Caco-2 (cell line): ENCODE measurements around the gene GCNA. TPM values are rescaled to one million over a fixed set of nuclear protein-coding genes. Genes with fewer than 3 reads are reported as not detected.

Source experiments
- BruUV-seq: library from RNA; stranded (reverse); fragments of 400-500 nt; replicated peaks from 2 replicates; lab custom pipeline; 2021; lab: Mats Ljungman, UMichigan
- CTCF ChIA-PET: fragments of 300-600 bp; sonication (Branson Sonifier 250); formaldehyde crosslinking; loops from one replicate; lab custom pipeline; 2022; ENCODE audit warnings: antibody characterized with exemption; lab: Charles Lee
- POLR2A ChIA-PET: fragments of 300-600 bp; sonication (Branson Sonifier 250); formaldehyde crosslinking; loops from one replicate; lab custom pipeline; 2022; ENCODE audit warnings: antibody characterized with exemption; lab: Charles Lee
- DNase-seq, 2 experiments: peaks; one replicate each; pipeline versions ENCODE4 v3.0.0 to v3.0.0-alpha.2; 2020 to 2022
- H3K27me3 ChIP-seq: replicated peaks from 2 replicates; pipeline ENCODE4 v1.6.0; 2011; ENCODE audit warnings: low read length; ENCODE audit not compliant: control insufficient read depth, insufficient read depth
- H3K36me3 ChIP-seq: 2 replicates; pipeline ENCODE4 v1.5.1; 2011; ENCODE audit warnings: low read length; ENCODE audit not compliant: control insufficient read depth, insufficient read depth
- H3K4me1 ChIP-seq: fragments of 250-450 bp; sonication (Bioruptor Pico); 2 replicates; pipeline ENCODE4 v1.5.1; 2020; ENCODE audit warnings: mild to moderate bottlenecking
- H3K4me3 ChIP-seq: 2 replicates; pipeline ENCODE4 v1.5.1; 2011; ENCODE audit warnings: low read depth, mild to moderate bottlenecking, control low read depth, low read length
- H3K9me3 ChIP-seq: fragments of 250-450 bp; sonication (Bioruptor Pico); 2 replicates; pipeline ENCODE4 v1.5.1; 2020; ENCODE audit warnings: mild to moderate bottlenecking, moderate library complexity
- H3K27ac Mint-ChIP-seq: one replicate; pipeline ENCODE4 v1.8.0; 2022; ENCODE audit warnings: mixed read lengths; ENCODE audit not compliant: unreplicated experiment
- H3K27me3 Mint-ChIP-seq: one replicate; pipeline ENCODE4 v1.8.0; 2022; ENCODE audit warnings: mixed read lengths; ENCODE audit not compliant: insufficient read depth, unreplicated experiment
- H3K36me3 Mint-ChIP-seq: one replicate; pipeline ENCODE4 v1.8.0; 2022; ENCODE audit warnings: mild to moderate bottlenecking, mixed read lengths; ENCODE audit not compliant: insufficient read depth, unreplicated experiment
- H3K4me1 Mint-ChIP-seq: one replicate; pipeline ENCODE4 v1.8.0; 2022; ENCODE audit warnings: low read depth, mixed read lengths; ENCODE audit not compliant: unreplicated experiment
- H3K4me3 Mint-ChIP-seq: one replicate; pipeline ENCODE4 v1.8.0; 2022; ENCODE audit warnings: mild to moderate bottlenecking, moderate library complexity, mixed read lengths; ENCODE audit not compliant: unreplicated experiment
- H3K9me3 Mint-ChIP-seq: one replicate; pipeline ENCODE4 v1.8.0; 2022; ENCODE audit warnings: mixed read lengths; ENCODE audit not compliant: unreplicated experiment
- intact Hi-C: fragments of 100-400 bp; cut with micrococcal nuclease; formaldehyde crosslinking; loops from one replicate; pipeline ENCODE4 v1.10.0; 2022; ENCODE audit not compliant: unreplicated experiment
- total RNA-seq: library from RNA; stranded (reverse); gene quantifications from 2 replicates; pipeline ENCODE4 v1.2.3, GENCODE V29; 2022
- TF ChIP-seq, protein P1 (sequence below), 2 experiments: fragments of 200-600 bp in 1 of 2; IDR thresholded peaks; 1 replicate in 1 of 2; 2 replicates in 1 of 2; pipeline versions ENCODE4 v1.5.1 to v1.8.0; 2011 to 2022; ENCODE audit warnings: antibody characterized with exemption in 1 of 2, control low read depth in 1 of 2, inconsistent platforms in 1 of 2, low read depth in 1 of 2, low read length in 1 of 2, mild to moderate bottlenecking in 1 of 2, moderate library complexity in 1 of 2; ENCODE audit not compliant: insufficient read depth in 1 of 2, severe bottlenecking in 1 of 2, unreplicated experiment in 1 of 2

The GCNA gene
- total RNA-seq, 1 experiment from 2014 or later = 2.8 TPM

DNA sequence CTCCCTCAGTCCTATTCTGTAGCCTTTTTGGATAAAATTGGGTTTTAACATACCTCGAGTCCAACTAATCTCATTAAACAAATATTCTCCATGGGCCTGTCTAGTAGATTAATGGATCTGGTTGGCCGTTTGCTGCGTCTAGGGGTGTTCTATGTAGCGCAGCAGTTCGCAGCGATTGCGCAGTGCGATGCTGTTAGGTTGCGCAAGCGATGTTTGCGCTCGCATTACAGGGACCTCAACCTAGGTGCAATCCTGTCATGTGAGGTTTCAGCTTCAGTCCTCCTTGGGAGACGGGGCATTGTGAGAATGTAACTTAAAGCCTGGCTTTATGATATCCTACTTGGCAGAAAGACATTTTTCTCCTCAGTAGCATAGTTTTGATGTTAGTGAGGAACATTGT is 31.4 kb upstream of the GCNA start:
- no peaks in the 10 kb centered on the region; the same call in none of the 2 replicates for H3K36me3 ChIP-seq
- no peak overlapping the region for H3K4me3 ChIP-seq
- DNase-seq = no peak
- H3K4me1 ChIP-seq = no peaks in the 10 kb centered on the region
- no peaks in the 10 kb centered on the region for H3K9me3 Mint-ChIP-seq
- no peak overlapping the region for H3K4me3 Mint-ChIP-seq
- no peaks in the 10 kb centered on the region for H3K9me3 ChIP-seq
- H3K4me1 Mint-ChIP-seq = peaks cover 7% of the 10 kb centered on the region
- H3K27ac Mint-ChIP-seq = no peak overlapping the region
- TF ChIP-seq, protein P1, sequence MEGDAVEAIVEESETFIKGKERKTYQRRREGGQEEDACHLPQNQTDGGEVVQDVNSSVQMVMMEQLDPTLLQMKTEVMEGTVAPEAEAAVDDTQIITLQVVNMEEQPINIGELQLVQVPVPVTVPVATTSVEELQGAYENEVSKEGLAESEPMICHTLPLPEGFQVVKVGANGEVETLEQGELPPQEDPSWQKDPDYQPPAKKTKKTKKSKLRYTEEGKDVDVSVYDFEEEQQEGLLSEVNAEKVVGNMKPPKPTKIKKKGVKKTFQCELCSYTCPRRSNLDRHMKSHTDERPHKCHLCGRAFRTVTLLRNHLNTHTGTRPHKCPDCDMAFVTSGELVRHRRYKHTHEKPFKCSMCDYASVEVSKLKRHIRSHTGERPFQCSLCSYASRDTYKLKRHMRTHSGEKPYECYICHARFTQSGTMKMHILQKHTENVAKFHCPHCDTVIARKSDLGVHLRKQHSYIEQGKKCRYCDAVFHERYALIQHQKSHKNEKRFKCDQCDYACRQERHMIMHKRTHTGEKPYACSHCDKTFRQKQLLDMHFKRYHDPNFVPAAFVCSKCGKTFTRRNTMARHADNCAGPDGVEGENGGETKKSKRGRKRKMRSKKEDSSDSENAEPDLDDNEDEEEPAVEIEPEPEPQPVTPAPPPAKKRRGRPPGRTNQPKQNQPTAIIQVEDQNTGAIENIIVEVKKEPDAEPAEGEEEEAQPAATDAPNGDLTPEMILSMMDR (IDR thresholded peaks at IDR 0.05; ENCODE audit: insufficient read depth in 1 of 2, low read depth in 1 of 2, low read length in 1 of 2, severe bottlenecking in 1 of 2, unreplicated experiment in 1 of 2) = no peak
- ChIA-PET POLR2A (no interaction called here), CTCF (no interaction called here)
- no peaks in the 10 kb centered on the region for H3K27me3 ChIP-seq
- intact Hi-C loops = no loop called here
- H3K36me3 Mint-ChIP-seq = peaks cover 83% of the 10 kb centered on the region
- no TSS peak for BruUV-seq
- no peaks in the 10 kb centered on the region for H3K27me3 Mint-ChIP-seq

DNA sequence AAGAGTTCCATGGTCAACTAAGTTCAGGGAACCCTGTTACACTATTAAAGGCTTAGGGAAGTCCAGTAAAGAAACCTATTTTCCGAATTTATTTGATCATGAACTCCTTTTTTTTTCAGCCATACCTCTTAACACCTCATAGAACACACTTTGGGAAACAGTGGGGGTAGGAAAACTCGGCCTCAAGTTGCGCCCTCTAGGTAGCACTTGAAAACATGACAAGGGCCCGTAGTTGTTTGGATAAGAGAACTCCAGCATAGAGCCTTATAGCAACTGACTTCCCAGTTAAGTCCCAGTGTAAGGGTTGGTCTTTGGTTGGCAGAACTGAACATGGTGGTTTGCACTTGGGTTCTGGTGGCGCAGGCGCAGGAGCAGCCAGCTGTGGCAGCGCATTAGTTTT is 30.9 kb upstream of the GCNA start:
- H3K27me3 Mint-ChIP-seq = no peaks in the 10 kb centered on the region
- Histone ChIP-seq H3K27me3 (no peaks in the 10 kb centered on the region), H3K4me1 (no peaks in the 10 kb centered on the region), H3K4me3 (no peak overlapping the region), H3K9me3 (no peaks in the 10 kb centered on the region), H3K36me3 (no peaks in the 10 kb centered on the region; the same call in none of the 2 replicates)
- CTCF ChIA-PET = no interaction called here
- no TSS peak for BruUV-seq
- H3K36me3 Mint-ChIP-seq = peaks cover 83% of the 10 kb centered on the region
- peaks cover 3% of the 10 kb centered on the region for H3K4me1 Mint-ChIP-seq
- intact Hi-C loops = no loop called here
- no peaks in the 10 kb centered on the region for H3K9me3 Mint-ChIP-seq
- POLR2A ChIA-PET = no interaction called here
- no peak for DNase-seq
- TF ChIP-seq, protein P1 (IDR thresholded peaks at IDR 0.05; ENCODE audit: insufficient read depth in 1 of 2, low read depth in 1 of 2, low read length in 1 of 2, severe bottlenecking in 1 of 2, unreplicated experiment in 1 of 2) = no peak
- H3K27ac Mint-ChIP-seq = no peak overlapping the region
- no peak overlapping the region for H3K4me3 Mint-ChIP-seq

DNA sequence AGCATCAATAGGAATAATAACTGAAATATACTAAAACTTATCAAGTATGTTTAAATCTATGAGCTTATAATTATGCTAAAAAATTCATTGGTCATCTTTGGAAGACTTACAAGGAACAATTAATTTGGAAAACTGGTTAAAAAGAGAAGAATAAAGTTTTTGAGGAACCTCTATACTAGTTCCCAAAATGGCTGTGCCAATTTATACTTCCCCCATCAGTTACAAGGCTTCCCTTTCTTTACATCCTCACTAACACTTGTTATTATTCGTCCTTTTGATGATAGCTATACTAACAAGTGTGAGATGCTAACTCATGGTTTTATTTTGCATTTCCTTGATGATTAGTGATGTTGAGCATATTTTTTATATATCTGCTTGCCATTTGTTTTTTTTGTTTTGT is 28.3 kb upstream of the GCNA start:
- ChIA-PET POLR2A (no interaction called here), CTCF (no interaction called here)
- no peak overlapping the region for H3K4me3 Mint-ChIP-seq
- no TSS peak for BruUV-seq
- H3K9me3 Mint-ChIP-seq = no peaks in the 10 kb centered on the region
- H3K4me3 ChIP-seq = no peak overlapping the region
- peaks cover 84% of the 10 kb centered on the region for H3K36me3 Mint-ChIP-seq
- peaks cover 7% of the 10 kb centered on the region for H3K4me1 ChIP-seq
- H3K27ac Mint-ChIP-seq = no peak overlapping the region
- intact Hi-C loops = no loop called here
- TF ChIP-seq, protein P1 (IDR thresholded peaks at IDR 0.05; ENCODE audit: insufficient read depth in 1 of 2, low read depth in 1 of 2, low read length in 1 of 2, severe bottlenecking in 1 of 2, unreplicated experiment in 1 of 2) = no peak
- no peak for DNase-seq
- H3K36me3 ChIP-seq = no peaks in the 10 kb centered on the region; the same call in 1 of the 2 replicates
- no peaks in the 10 kb centered on the region for H3K9me3 ChIP-seq
- H3K27me3 Mint-ChIP-seq = no peaks in the 10 kb centered on the region
- H3K27me3 ChIP-seq = no peaks in the 10 kb centered on the region
- H3K4me1 Mint-ChIP-seq = no peaks in the 10 kb centered on the region
